Activated CD4-positive, alpha-beta T cell treated with anti-CD3 and anti-CD28 coated beads, Interleukin-2, amount 50 U/mL, for 24 hours (primary cell): ENCODE data around the gene HIP1R.

Experiments used
- DNase-seq, 2 donors: peaks; one replicate each; pipeline ENCODE4 v3.0.0-alpha.2; 2020; ENCODE audit warnings: low read depth in 1 of 2, low spot score in 1 of 2

Gene HIP1R

DNA sequence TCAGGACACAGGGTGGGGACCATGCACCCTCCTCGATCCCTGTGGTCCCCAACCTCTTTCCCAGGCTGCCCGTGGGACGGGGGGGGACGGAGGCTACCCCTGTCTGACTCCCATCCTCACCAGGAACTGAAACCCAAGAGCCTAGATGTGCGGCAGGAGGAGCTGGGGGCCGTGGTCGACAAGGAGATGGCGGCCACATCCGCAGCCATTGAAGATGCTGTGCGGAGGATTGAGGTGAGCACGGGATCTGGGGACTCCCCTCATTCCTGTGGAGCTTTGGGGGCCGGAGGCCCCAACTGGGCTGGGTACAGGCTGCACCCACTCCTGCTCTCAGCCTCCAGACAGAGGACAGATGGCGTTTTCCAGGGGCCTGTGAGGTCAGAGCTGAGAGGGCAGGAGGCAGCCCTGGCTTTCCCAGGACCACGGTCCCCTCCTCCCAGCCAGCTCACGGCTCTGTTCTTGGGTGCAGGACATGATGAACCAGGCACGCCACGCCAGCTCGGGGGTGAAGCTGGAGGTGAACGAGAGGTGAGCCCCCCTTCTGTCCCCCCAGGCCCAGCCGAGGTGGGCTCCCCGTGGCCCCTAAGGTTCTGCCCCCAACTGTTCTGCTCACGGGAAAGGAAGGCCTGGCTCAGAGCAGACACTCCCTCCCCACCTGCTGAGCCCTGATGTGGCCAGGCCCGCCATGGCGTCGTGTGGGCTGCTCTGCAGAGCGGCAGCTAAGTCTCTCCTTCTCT, 24.2 kb downstream of the HIP1R start:
- no peak for DNase-seq

DNA sequence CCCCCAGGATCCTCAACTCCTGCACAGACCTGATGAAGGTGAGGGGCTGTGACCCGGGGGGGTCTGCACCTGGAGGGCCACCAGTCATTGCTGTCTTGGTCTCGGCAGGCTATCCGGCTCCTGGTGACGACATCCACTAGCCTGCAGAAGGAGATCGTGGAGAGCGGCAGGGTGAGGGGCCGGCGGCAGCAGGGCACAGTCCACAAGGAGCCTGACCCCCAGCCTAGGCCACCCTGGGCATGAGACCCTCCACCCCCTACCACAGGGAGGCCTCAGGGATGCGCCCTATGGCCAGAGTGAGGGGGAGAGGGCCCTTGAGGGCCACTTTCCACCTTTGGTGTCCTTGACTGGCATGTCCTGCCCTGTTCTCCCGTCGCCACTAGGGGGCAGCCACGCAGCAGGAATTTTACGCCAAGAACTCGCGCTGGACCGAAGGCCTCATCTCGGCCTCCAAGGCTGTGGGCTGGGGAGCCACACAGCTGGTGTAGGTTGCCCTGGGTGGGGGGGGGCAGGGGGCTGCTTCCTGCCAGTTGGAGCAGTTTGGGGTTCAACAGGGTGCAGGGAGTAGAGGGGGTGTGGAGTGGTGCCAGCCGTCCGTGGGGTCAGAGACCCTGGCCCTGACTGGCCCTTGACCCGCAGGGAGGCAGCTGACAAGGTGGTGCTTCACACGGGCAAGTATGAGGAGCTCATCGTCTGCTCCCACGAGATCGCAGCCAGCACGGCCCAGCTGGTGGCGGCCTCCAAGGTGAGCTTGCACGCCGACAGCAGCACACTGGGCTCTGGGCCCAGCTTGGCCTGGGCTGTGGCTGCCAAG, 25.0 kb downstream of the HIP1R start:
- peak; percentile 71 to 78 for DNase-seq

DNA sequence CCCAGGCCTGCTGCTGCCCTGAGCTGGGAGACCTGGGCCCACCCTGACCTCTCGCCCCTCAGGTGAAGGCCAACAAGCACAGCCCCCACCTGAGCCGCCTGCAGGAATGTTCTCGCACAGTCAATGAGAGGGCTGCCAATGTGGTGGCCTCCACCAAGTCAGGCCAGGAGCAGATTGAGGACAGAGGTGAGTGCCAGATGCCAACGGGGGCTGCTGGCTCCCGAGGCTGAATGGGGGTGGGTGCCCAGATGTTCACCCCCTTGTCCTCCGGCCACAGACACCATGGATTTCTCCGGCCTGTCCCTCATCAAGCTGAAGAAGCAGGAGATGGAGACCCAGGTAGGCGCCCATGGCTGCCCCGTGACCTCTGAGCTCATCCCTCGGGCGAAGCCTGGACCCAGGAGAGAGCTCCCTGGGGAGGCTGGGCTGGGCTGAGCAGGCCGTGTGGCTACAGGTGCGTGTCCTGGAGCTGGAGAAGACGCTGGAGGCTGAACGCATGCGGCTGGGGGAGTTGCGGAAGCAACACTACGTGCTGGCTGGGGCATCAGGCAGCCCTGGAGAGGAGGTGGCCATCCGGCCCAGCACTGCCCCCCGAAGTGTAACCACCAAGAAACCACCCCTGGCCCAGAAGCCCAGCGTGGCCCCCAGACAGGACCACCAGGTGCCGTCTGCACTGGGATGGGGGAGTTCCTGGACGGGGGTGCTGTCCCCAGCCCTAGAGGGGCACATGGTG, 25.8 kb downstream of the HIP1R start:
- no peak for DNase-seq

DNA sequence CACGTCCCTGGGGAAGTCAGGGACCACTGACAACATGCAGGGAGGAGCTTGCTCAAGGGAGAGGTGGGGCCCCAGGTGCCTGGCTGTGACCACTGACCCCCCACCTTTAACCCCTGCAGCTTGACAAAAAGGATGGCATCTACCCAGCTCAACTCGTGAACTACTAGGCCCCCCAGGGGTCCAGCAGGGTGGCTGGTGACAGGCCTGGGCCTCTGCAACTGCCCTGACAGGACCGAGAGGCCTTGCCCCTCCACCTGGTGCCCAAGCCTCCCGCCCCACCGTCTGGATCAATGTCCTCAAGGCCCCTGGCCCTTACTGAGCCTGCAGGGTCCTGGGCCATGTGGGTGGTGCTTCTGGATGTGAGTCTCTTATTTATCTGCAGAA, 26.3 kb downstream of the HIP1R start:
- no peak for DNase-seq

DNA sequence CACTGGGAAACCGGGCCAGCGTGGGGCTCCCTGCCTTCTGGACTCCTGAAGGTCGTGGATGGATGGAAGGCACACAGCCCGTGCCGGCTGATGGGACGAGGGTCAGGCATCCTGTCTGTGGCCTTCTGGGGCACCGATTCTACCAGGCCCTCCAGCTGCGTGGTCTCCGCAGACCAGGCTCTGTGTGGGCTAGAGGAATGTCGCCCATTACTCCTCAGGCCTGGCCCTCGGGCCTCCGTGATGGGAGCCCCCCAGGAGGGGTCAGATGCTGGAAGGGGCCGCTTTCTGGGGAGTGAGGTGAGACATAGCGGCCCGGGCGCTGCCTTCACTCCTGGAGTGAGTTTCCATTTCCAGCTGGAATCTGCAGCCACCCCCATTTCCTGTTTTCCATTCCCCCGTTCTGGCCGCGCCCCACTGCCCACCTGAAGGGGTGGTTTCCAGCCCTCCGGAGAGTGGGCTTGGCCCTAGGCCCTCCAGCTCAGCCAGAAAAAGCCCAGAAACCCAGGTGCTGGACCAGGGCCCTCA, 26.9 kb downstream of the HIP1R start:
- DNase-seq = no peak

DNA sequence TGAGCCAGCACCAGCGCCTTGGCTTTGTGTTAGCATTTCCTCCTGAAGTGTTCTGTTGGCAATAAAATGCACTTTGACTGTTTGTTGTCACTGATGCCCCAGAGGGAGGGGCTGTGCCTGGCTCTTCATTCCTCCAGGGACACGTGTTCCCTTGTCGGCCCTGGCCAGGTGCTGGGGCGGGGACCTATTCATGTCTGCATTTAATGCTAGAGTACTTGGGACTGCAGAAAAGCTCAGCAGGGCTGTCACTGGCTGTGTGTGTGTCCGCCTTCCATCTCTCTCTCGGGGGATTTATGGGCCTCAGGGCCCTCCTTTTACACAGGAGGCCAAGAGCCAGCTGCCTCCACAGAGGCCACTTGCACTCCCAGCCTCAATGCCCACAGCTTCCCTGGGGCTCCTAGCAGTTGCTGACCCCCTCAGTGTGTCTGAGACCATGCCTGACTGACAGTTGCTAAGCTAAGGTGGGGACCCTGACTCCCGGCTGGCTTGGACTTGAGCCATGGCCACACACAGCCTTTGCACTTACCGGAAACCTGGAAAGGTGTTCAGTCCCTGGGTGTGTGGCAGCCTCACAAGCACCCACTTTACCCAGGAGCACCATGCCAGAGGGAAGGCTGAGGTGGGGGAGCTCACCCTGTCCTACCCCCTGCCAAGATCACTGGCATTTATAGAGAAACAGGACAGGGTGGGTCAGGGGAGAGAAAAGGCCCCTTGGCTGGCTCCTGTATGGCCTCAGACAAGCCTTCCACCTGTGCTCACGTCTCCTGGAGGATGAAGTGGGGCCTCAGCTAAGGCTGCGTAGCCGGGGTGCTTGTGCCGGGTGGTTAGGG, 27.8 kb downstream of the HIP1R start:
- DNase-seq = no peak

DNA sequence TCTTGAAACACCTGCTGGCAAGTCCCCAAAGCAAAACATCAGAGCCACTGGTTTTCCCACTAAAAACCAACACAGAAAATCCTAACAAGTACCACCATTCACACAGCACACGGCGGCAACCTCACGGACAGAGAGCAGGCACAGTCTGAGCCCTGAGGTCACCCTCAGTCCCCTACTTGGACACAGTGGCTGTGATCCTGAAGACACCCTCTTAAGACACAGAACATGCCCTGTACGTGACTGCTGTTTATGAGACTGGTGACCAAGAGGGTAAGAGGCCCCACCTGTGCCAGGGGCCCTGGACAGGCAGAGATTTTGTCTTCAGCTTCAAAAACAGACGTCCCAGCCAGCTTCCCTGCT, 29.6 kb downstream of the HIP1R start:
- no peak for DNase-seq

DNA sequence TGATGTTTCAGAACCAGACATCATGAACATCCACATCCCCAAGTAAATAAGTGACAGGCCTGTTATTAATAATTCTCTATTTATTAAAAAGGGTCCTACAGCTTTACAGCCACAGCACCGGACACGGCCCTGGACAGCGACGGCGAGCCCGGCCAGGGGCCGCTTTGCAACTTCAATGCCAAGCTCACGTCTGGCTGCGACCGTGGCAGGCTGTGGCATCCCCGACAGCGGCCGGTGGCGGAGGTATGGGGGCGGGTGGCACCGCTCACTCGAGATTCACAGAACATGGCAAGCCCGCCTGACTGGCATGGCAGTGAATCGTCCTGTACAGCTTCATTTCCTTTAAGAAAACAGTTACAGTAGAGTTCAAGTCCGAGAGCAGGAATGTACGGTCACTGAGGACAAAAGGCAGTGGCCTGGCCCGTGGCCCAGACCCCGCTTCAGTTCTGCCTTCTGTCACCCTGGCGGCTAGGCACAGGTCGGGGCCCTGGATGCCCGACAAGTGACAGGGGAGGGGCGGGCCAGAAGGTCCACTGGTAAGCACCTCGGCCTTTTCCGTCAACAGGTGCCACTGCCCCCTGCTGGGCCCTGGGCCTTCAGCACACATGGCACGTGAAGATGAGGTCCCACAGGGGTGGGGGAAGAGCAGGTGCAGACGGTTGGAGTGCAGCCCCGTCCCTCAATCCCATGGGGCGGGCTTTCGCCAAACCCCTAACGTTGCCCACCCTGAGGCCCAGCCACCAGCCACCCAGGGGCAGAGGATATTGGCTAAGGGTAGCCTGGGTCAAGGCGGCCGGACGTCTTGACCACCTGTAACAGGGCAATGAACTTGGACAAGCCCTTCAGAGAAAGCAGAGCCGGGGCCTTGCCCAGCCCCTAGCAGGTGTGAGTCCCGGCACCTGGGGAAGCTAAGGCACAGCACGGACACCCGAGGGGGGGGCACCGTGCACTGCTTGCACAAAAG, 30.3 kb downstream of the HIP1R start:
- no peak for DNase-seq

DNA sequence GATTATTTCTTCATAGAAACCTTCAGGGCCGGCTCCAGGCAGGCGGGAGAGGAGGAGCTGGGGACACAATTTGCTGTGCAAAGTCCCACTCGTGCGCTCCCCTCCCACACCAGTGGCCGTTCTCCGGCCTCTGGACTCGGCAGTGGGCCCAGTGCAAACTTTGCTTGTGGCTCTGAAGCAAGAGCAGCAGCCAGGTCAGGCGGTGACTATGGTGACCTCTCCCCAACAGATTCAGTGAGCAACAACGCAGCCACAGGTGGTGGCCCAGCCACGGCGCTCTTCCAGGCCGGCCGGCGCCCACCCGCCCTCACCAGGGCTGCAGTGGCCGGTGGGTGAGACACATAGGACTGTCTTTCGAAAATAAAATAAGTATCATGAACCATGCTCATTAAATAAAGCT, 31.1 kb downstream of the HIP1R start:
- DNase-seq = no peak

DNA sequence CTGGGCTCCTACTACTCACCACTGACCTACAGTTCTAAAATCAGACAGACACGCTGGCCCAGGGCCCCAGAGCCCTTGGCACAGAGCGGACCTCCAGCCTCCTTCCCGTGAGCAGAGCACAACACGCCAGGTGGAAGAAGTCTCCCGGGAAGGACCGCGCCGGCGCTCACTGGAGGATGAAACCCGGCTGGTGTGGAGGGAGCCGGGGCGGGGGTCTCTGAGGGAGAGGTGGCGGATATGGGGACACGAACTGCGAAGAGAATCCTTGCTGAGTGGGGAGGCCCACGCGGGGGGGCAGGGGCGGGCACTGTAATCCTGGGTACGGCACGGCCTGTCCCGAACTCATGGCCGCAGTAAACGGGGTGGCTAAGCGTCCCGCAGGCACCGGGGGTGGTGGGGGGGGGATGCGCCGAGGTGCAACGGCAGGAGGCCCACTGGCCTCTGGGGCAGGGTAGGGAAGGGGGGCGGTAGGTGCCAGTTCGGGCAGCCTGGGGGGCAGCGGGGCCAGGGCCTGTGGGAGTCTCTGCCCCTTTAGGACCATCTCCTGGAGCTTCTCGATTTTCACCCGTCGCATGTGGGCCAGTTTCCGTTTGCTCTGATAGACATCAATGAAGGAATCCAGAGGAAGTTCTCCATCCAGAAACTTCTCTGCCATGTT, 31.8 kb downstream of the HIP1R start:
- no peak for DNase-seq

DNA sequence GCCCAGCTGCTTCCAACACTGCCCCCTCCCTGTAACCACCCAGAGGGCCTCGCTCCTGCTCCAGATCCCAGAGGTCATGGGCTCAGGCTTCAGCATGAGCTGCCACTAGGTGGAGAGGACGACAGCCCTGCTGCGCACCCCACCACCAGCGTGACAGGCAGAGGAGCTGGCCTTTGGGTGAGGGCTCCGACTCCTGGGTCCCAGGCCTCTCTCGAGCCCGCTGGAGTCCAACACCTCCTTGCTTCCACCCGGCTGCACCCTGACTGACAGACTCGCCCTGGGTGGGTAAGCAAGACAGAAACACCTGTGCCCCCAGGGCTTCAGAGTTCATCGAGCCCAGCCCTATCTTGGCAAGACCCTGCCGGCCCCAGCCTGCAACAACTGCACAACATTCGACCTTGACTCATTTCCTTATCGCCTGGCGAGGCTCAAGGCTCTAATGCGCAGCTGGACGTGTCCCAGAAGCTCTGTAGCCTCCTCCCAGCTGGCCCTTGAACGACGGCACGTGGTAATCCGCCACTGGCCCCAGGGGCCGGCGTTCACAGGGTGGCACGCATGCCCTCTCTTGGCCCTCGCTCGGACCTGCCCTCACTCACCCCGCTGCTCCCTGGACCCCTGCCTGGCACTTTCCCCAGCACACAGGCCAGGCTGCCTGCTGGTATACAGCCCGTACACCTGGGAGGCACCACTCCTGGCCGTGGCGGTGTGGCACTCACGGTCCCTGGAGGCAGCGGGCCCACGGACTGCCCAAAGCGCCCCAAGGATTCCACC, 32.6 kb downstream of the HIP1R start:
- DNase-seq = no peak

DNA sequence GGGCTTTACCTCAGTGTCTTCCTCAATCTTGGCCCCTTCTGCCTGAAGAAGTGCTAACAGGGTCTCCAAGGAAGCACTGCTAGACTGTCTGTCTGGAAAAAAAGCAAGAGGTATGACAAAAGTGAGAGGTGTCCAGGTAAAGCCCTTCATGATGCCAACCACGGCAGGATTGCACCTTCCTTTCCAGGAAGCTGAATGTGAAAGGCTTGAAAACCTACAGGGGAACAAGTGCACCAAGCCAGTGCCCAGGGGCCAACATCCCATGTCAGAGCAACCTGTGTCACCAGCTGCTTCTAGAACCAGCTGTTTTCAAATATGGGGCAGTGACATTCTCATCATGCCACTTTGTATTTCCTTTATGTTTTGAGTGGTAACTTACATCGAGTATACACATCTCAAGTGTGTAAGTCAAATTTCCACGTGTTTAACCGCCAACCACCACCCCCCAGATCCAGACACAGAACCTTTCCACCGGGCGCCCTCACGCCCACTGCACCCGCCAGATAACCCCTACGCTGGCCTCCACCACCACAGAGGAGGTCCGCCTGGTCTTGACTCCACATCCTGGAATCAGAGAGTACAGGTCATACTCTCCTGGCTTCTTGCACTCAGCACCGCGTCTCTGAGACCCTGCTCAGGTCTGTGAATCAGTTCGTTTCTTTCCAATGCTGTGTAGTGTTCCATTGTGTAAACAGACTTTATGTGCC, 33.4 kb downstream of the HIP1R start:
- no peak for DNase-seq

DNA sequence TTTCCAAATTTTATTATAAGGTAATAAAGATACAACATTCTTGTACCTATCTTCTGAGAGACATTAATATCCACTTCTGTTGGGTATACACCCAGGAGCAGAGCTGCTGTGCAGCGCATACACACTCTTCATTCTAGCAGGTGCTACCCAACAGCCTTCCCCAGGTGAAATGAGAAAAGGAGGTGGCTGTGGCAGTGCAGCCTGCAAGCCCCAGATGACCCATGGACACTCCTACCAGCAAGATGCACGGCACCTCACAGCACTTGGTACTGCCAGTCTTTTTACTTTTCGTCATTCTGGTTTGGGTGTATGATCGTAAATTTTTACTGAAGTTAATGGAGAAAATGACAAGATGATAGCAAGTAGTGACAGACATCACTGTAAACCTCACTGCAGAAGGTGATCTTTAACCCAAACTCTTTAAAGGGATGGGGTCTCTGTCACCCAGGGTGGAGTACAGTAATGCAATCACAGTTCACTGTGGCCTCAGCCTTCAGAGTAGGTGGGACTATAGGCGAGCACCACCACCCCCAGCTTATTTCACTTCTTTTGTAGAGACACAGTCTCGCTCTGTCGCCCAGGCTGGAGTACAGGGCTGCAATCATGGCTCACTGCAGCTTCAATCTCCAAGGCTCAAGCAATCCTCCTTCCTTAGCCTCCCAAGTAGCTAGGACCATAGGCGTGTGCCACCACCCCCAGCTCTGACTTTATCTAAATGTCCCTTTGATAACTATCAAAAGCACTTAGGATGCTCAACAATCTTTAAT, 34.1 kb downstream of the HIP1R start:
- no peak for DNase-seq

DNA sequence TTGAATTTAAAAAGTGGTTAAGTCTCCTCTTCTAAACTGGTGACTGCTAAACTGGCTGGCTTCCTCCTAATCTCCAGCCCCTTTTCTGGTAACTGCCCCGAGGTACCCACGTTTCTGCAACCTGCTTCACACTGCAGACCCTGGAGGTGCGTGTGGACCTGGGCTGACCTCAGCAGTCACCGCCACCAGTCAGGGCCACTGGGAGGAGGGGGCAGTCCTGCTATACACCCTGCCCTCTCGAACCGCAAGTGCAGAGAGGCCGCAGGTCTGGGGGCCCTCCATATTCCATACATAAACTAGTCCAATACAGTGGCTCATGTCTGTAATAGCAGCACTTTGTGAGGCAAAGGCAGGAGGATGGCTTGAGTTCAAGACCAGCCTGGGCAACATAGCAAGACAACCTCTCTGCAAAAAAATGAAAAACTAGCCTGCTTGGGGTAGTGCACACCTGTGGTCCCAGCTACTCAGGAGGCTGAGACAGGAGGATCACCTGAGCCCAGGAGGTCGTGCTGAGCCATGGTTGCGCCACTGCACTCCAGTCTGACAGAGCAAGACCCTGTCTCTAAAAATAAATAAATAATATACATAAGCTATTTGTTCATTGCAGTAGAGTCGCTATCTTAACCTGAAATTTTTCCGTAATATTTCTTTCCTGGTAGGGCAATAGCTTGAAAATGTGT, 35.0 kb downstream of the HIP1R start:
- no peak for DNase-seq

DNA sequence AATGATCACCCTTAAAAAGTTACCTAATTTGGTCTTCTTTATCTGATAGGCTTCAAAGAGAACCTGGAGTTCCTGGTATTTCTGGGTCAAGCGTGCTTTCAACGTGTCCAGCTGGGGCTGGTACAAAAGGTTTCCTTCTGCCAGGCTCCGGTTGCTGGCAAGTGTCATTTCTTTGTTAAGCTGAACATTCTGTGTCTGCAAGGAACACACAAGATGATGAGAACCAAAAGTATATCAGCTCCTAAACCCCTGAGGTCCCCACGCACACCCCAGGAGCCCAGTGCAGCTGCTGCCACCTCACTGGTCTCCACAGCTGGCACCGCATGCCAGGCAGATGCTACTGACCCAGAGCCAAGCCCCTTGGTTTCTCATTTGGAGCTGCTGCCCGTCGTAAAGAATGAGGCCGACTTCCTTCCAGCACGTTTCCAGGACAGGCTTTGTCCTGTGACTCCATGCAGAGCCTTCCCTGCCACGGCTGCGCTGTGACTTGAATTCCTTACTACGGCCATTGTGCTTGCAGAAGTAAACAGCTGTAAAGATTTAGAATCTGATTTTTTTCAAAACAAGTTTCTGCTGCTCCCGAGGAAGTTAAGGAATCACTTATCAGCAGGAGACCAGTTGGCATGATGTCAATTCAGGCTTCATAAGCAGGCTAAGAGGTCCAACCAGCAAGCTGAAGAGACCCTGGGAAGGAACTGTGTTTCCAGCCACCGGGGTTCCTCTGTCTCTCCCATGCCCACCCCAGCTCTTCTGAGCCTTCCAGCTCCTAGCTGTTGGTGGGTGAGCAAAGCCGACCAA, 35.8 kb downstream of the HIP1R start:
- DNase-seq = no peak
